IPS-18a (cell line): ENCODE results near the gene TNFRSF4.

Experiments used
- H3K27ac ChIP-seq: one replicate; pipeline ENCODE4 v1.5.1; 2013; ENCODE audit warnings: low read length
- H3K27me3 ChIP-seq: one replicate; pipeline ENCODE4 v1.6.1; 2013; ENCODE audit warnings: mild to moderate bottlenecking, low read length; ENCODE audit not compliant: control insufficient read depth, insufficient read depth
- H3K36me3 ChIP-seq: one replicate; pipeline ENCODE4 v1.6.1; 2013; ENCODE audit warnings: low read depth, low read length; ENCODE audit not compliant: control insufficient read depth
- H3K4me1 ChIP-seq: one replicate; pipeline ENCODE4 v1.6.1; 2013; ENCODE audit warnings: low read depth, low read length; ENCODE audit not compliant: control insufficient read depth
- H3K4me3 ChIP-seq: one replicate; pipeline ENCODE4 v1.5.1; 2013; ENCODE audit warnings: low read length
- H3K9ac ChIP-seq: one replicate; pipeline ENCODE4 v1.6.1; 2013; ENCODE audit warnings: mild to moderate bottlenecking, low read length, moderate library complexity
- H3K9me3 ChIP-seq: one replicate; pipeline ENCODE4 v1.6.1; 2013; ENCODE audit warnings: low read depth, low read length; ENCODE audit not compliant: control insufficient read depth

Gene TNFRSF4

DNA sequence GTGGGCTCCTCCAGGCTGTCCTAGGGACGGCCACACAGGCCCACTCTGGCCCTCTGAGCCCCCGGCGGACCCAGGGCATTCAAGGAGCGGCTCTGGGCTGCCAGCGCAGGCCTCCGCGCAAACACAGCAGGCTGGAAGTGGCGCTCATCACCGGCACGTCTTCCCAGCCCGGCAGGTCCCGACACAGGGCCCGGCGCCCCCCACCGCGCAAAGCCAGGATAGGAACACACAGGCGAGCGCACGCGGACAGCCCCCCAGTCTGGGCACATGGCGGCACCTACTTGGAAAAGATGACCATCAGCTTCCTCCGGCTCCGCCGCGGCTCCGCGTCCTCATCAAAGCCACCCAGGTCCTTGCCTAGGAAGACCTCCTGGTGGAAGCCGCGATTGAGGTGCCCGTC is 14.2 kb upstream of the TNFRSF4 start:
- no peaks in the 10 kb centered on the region for H3K27me3 ChIP-seq
- H3K9ac ChIP-seq = no peak overlapping the region
- H3K9me3 ChIP-seq = no peaks in the 10 kb centered on the region
- no peak overlapping the region for H3K27ac ChIP-seq
- H3K4me3 ChIP-seq = no peak overlapping the region
- H3K4me1 ChIP-seq = peaks cover 4% of the 10 kb centered on the region
- H3K36me3 ChIP-seq = peaks cover 15% of the 10 kb centered on the region

DNA sequence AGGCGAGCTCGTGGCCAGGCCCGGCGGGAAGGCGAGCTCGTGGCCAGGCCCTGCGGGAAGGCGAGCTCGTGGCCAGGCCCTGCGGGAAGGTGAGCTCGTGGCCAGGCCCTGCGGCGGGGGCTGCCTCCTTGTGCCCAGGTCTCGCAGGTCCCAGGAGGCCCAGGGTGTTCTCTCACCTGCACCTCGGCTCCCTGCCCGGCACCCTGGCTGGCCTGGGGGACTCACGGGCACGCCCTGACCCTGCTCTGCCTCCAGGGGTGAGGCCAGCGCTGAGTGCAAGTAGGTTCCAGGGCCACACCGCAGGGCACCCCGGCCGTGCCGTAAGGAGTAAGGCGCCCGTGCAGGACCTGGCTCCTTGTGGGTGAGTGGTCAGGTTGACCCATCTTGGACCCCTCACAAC is 13.4 kb upstream of the TNFRSF4 start:
- H3K4me1 ChIP-seq = peaks cover 4% of the 10 kb centered on the region

DNA sequence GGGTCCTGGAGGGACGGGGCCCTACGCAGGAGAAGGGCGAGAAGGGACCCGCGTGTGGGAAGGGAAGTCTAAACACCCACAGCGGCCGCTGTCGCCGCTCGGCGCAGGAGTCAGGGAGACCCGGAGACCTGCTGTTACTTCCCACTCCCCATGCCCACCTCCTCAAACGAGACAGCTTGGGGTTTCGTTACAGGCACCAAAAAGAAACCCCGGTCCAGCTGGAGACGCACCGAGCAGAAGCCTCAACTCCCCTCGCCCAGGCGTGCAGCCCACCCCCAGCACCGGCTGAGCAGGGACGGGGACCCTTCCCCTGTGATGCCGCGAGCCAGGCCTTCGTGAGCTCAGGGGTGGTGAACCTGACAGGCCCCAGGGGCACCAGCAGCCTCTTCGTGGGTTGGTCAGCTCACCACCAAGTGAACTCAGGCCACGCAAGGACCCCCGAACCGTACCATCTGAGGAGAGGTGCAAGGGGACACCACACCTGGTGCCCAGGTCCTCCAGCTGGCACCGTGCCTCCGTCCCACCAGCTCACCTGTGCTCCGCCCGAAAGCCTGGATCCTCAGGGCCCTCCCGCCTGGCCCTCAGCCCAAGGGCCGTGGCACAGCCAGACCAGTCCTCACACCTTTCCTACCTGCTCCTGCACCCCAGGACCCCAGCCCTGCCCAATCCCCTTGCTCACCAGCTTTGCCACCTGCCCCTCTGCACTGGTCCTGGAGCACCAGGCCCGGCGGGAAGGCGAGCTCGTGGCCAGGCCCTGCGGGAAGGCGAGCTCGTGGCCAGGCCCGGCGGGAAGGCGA is 12.8 kb upstream of the TNFRSF4 start:
- Histone ChIP-seq H3K27ac (no peak overlapping the region), H3K9me3 (no peaks in the 10 kb centered on the region), H3K36me3 (peaks cover 22% of the 10 kb centered on the region), H3K4me3 (no peak overlapping the region), H3K9ac (no peak overlapping the region), H3K4me1 (peaks cover 4% of the 10 kb centered on the region), H3K27me3 (no peaks in the 10 kb centered on the region)

More for the DNA sequence above, 13.4 kb upstream of the TNFRSF4 start:
- Histone ChIP-seq H3K4me3 (no peak overlapping the region), H3K36me3 (peaks cover 22% of the 10 kb centered on the region), H3K27me3 (no peaks in the 10 kb centered on the region), H3K9ac (no peak overlapping the region), H3K9me3 (no peaks in the 10 kb centered on the region), H3K27ac (no peak overlapping the region)

DNA sequence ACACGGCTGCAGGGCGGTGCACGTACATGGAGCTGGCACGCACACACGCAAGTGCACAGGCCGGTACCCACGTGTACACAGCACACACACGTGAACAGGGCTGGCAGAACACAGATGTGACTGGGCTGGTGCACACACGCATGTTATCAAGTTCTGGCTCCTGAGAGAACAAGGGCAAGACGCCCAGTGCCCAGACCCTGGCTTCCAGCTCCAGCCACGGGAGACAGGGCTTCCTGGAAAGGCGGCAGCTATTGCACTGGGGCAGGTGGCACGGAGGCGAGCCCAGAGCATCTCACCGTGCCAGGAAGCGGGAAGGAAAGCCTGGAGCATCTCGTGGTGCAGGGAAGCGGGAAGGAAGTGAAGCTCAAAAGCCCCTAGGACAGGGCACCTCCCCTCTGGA is 12.0 kb upstream of the TNFRSF4 start:
- no peaks in the 10 kb centered on the region for H3K9me3 ChIP-seq
- no peak overlapping the region for H3K27ac ChIP-seq
- H3K27me3 ChIP-seq = no peaks in the 10 kb centered on the region
- peaks cover 22% of the 10 kb centered on the region for H3K36me3 ChIP-seq
- H3K9ac ChIP-seq = no peak overlapping the region
- peaks cover 3% of the 10 kb centered on the region for H3K4me1 ChIP-seq
- H3K4me3 ChIP-seq = no peak overlapping the region

DNA sequence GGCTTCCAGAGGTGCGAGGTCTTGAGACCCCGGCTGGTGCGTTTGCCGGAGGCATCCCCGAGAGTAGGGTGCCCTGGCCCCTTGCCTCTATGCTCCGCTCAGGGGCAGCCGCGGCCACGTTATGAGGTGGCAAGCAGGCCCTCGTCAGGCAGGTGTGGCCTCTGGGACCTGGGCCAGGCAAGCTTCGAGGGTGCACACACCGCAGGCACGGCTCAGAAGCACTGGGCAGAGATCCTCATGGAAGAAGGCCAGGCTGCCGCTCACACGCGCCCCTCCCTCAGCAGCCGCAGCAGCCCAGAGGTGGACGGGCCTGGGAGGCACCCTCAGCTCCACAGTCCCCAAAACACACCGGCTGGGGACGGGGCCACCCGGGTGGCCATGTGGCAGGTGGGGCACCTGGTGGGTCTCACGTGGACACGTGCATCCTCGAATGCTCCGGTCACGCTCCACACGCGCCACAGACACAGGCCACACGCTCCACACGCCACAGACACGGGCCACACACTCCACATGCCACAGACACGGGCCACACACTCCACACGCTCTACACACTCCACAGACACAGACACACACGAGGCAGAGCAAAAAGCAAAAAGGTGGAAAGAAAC is 11.4 kb upstream of the TNFRSF4 start:
- Histone ChIP-seq H3K4me3 (no peak overlapping the region), H3K9me3 (no peaks in the 10 kb centered on the region), H3K27me3 (no peaks in the 10 kb centered on the region), H3K4me1 (no peaks in the 10 kb centered on the region), H3K36me3 (peaks cover 22% of the 10 kb centered on the region), H3K9ac (no peak overlapping the region), H3K27ac (no peak overlapping the region)

DNA sequence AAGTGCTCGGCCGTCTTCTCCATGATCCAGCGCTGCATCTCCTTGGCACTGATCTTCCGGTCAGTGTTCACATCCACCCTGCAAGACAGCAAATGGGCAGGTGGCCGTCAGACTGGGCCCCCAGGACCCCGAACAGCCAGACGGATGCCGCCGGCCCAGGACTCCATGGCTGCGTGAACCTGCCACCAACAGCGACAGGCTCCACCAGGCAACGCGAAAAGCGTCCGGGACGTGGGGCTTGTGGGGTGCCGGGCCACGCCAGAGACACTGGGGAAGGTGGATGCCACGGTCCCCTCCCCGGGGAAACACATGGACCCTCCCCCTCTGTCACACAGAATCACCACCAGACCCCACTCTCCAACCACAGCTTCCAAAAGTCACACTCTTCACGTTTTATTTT is 9.9 kb upstream of the TNFRSF4 start:
- Histone ChIP-seq H3K27ac (no peak overlapping the region), H3K9ac (no peak overlapping the region), H3K36me3 (peaks cover 21% of the 10 kb centered on the region), H3K4me1 (no peaks in the 10 kb centered on the region), H3K4me3 (no peak overlapping the region), H3K9me3 (no peaks in the 10 kb centered on the region), H3K27me3 (no peaks in the 10 kb centered on the region)

DNA sequence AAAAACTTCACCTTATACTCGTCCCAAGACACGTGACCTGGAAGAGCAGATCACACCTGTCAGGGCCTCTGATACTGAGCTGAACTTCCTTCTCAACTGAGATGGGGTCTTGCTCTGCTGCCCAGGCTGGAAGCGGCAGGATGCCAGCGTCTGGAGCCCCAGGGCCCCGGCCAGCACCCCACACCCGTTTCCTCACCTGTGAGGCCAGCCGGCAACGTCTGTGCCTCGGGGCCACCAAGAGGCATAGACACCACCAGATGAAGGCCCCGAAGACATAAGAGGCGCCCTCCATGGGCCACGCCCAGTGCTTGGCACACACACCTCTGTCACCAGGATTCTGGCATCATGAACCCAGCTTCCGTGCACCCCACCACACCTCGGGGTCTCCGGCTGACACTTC is 9.4 kb upstream of the TNFRSF4 start:
- H3K36me3 ChIP-seq = peaks cover 16% of the 10 kb centered on the region

DNA sequence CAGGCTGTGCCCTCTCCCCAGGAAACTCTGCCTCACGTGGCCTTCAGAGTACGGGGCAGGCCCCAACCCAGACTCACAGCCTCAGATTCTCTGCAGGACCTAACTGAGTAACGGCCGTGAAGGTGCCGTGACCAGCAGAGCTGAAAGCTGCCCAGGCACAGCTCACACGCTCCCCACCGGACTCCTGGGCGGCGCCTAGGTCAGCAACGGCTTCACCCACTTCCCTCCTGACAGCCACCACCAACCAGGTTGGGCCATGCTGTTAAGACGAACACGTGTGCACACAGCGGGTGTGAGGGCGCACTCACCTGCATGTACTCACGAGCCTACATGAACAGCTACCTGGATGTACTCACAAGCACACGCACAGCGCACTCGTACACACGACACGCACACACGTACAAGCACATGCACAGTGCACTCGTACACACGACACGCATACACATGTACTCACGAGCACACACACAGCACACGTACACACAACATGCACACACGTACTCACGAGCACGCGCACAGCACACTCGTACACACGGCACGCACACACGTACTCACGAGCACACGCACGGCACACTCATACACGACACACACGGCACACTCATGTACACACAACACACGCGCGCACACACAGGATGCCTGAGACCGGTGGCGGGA is 8.7 kb upstream of the TNFRSF4 start:
- Histone ChIP-seq H3K4me1 (no peaks in the 10 kb centered on the region), H3K36me3 (peaks cover 10% of the 10 kb centered on the region), H3K9me3 (no peaks in the 10 kb centered on the region), H3K4me3 (no peak overlapping the region), H3K9ac (no peak overlapping the region), H3K27ac (no peak overlapping the region), H3K27me3 (no peaks in the 10 kb centered on the region)

More for the DNA sequence above, 9.4 kb upstream of the TNFRSF4 start:
- H3K4me1 ChIP-seq = no peaks in the 10 kb centered on the region
- H3K9me3 ChIP-seq = no peaks in the 10 kb centered on the region
- H3K27ac ChIP-seq = no peak overlapping the region
- no peak overlapping the region for H3K4me3 ChIP-seq
- H3K27me3 ChIP-seq = no peaks in the 10 kb centered on the region
- H3K9ac ChIP-seq = no peak overlapping the region

DNA sequence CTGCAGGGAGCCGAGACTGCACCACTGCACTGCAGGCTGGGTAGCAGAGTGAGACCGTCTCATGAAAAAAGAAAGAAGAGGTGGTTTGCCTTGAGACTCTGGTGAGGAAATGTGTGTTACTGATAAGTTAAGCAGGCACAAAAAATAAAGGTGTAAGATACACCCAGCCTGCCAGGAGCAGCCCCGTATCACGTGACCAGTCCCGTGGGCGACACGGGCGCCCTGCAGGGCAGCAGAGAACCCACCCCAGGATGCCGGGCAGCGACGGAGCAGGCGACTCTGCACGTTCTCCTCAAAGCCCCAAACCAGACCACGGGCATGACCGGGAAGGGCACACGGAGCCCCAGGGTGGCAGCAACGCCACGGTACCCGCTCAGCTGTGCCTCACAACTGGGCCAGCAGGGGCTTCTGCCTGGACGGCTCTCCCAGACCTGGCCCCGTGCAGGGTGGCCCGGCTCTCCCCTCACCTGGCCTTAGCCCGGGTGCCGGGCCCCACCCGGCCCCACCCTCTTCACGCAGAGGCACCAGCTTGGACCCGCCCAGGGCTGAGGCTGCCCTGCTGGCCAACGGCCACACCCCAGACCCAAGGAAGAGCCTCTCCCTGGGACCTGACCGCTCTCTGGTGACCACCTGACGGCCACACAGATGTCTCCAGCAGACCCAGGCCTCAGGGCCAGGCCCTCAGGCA is 8.1 kb upstream of the TNFRSF4 start:
- Histone ChIP-seq H3K36me3 (peaks cover 7% of the 10 kb centered on the region), H3K4me1 (no peaks in the 10 kb centered on the region), H3K27me3 (no peaks in the 10 kb centered on the region), H3K27ac (no peak overlapping the region), H3K9me3 (no peaks in the 10 kb centered on the region), H3K9ac (no peak overlapping the region), H3K4me3 (no peak overlapping the region)

DNA sequence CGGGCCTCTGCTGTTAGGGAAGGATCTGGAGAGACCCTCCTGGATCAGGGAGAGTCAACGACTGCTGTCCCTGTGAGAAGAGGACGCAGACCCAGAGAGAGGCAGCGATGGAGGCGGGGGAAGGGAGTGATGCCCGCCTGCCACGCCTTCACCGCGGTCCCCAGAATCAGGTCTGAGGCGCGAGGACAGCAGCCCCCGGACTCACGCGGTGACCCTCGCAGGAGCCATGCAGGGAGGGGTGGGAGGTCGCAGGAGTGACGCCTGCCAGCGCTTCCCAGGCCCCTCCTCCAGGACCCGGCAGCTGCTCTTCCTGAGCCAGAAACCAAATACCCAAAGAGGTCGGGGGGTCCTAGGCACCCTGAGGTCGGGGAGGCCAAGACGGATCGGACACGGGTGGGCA is 6.2 kb upstream of the TNFRSF4 start:
- Histone ChIP-seq H3K9ac (no peak overlapping the region), H3K9me3 (no peaks in the 10 kb centered on the region), H3K4me3 (no peak overlapping the region), H3K36me3 (peaks cover 13% of the 10 kb centered on the region), H3K27me3 (no peaks in the 10 kb centered on the region), H3K4me1 (no peaks in the 10 kb centered on the region), H3K27ac (no peak overlapping the region)

DNA sequence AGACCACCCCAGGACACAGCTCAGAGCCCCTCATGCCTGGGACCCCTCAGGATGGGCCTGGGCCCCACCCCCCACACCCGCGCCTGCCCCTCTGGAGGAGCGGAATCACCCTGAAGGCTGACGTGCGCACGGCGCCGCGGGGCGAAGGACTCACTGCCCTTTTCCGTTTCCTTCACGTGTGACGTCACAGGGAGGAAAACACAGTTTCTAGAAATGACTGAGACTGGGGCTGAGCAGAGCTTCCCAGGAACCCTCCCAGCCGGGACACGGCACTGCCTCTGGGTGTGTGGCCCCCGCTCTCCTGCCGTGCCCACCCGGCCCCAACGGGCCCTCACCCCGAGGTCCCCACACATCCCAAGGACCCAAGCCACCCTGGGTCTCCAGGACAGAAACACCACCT is 5.4 kb upstream of the TNFRSF4 start:
- Histone ChIP-seq H3K36me3 (peaks cover 13% of the 10 kb centered on the region), H3K9me3 (no peaks in the 10 kb centered on the region), H3K27me3 (no peaks in the 10 kb centered on the region)

More for the DNA sequence above, 5.4 kb upstream of the TNFRSF4 start:
- no peak overlapping the region for H3K9ac ChIP-seq
- no peak overlapping the region for H3K27ac ChIP-seq
- H3K4me3 ChIP-seq = no peak overlapping the region
- no peaks in the 10 kb centered on the region for H3K4me1 ChIP-seq
